NCI-H2227 (cell line): Measurements from ENCODE around the gene AFF3.

Experiments used
- DNase-seq: peaks from one replicate; lab custom pipeline; 2025; ENCODE audit not compliant: unreplicated experiment; lab: John Stamatoyannopoulos, UW

The AFF3 gene

DNA sequence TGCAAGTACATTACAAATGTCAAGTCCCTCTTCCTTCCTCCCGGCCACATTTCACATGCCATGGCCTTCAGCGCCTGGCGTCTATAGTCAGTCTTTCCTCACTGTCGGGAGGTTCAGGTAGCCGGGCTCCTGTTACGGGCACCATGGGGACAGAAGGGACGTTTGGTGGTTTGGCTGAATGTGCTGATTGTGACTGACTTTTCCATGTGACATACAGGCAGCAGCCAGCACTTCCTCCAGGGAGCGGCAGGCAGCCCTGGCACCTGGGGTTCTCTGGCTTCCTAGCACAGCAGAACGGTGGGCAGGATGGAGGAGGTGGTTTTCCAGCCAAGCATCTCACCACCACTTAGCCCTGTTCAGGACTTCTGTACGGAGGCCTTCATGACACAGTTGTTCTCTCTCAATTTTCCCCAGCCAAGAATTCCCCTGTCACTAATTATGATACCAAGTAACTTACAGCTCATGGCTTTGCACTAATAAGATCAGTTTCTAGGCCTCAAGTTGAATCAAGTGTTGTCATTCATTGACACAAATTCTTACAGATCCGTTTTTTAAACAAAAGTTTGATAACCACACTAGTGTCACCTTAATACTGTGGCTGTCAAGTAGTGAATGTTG is 568.6 kb downstream of the AFF3 start:
- DNase-seq, result no peak

DNA sequence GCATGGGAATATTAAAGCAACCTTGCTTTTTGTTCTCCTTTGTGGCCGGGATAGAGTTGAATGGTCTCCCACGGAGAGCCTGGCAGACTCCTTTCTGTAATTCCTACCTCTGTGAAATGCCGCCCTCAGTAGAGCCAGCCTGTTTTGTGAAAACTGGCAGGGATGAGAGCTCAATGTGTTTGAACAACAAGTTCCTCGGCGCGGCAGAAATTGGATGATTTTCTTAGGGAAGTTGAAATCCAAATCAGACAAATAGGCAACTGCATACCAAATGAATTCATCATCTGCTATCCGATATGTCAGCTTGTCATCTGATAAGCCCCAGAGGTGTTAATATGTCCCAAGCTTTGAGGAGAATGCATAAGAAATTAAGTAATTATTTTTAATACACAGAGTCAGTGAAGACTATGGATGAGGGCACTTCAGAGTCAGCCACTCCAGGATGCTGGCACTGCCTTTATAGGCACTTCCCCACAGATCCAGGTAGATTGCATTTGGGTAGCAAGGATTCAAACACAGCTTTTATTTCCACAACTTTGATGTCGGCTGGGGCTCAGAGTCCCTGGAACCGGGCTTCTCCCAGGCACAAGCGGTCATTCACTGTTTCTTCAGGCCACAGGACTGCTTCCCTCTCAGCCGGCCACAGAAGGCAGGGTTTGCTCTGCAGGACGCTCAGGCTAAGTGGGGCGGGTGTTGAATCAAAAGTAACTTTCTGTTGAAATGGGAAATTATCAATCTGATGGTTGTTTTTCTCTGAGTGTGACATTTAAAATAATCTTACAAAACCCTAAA is 569.8 kb downstream of the AFF3 start:
- DNase-seq, result peak; percentile 68

DNA sequence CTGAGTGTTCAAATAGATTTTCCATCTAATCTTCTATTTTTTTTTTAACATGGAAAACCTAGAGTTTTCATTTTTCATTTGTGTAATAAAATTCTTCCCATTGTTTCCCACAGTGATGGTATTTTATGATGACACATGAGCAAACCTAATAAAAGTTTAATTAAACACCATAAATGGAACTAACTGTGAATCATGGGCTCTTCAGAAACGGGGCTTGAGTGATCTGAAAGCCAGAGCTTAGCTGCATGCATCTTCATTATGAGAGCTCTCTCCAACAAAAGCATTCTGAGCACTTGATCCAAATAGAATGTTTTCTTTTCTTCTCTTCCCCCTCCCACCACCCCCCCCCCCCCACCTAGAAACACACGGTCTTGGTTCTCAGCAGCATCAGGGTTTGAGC is 570.4 kb downstream of the AFF3 start:
- DNase-seq, result peak; percentile 68

DNA sequence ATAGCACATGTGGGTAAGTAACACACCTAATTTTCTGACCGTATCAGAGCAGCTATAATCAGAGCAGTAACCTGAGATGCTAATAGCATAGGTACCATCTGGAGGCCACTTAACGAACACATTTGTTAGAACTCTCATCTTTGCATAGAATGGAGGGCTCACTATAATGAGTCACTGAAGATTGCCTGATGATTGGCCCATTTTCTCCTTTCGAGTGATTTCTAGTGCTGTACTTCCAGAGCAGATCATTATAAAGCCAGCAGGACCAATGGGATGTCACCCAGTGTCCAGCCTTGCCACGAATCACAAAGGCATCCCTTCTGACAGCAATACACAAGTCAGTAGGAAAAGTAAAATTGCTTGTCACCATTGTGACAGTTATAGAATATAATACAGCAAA is 570.9 kb downstream of the AFF3 start:
- peak; percentile 92 for DNase-seq

DNA sequence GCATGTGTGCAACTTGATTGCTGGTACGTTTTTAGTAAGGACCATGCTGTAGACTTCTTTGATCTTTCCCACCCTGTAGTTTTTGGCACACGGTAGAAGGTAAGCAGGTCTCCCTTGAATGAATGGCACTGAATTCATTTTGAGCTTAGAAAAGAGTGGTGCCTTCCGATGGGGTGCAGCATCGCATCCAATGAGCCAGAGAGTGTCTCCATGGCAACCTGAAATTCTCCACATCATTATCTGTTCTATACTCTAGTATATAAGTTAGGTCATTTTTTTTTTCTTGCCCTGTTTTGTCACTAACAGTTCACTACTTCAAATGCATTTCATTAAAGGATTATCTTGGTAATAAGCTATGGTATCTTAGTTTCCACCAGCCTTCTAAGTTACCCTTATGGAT is 571.4 kb downstream of the AFF3 start:
- peak; percentile 47 for DNase-seq

DNA sequence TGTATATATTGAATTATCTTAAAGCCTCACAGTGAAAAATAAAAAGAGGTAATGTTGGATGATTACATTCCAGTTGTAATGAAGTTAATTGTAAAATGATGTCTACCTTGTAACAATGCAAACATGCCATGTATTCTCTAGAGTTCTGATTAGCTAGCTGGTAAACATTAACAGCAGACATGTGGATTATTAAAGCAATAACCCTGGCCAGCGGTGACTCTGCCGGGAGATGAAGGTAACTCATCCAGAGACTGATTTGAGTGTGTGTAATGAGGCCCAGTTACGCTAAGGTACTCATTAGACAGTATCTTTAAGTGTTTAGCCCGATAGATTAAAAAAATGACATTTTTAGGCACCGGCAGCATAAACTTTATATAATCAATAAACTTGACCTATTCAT is 573.0 kb downstream of the AFF3 start:
- DNase-seq, result peak; percentile 12

DNA sequence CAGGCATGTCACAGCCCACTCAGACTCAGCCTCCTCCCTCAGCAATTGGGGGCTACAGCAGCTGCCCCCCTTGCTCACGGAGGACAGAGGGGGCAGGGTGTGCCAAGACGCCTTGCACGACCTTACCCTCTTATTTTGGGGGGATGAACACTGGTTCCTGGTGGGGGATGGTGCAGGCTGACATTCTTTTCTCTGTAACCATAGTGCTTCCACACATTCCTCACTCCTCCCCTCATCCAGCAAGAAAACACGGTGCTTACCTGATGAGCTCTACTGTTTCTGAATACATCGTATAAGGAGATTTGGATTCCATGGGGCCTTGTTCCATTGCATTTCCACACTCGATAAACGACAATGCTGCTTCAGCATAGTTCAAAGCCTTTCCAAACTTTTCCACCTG is 577.2 kb downstream of the AFF3 start:
- no peak for DNase-seq

DNA sequence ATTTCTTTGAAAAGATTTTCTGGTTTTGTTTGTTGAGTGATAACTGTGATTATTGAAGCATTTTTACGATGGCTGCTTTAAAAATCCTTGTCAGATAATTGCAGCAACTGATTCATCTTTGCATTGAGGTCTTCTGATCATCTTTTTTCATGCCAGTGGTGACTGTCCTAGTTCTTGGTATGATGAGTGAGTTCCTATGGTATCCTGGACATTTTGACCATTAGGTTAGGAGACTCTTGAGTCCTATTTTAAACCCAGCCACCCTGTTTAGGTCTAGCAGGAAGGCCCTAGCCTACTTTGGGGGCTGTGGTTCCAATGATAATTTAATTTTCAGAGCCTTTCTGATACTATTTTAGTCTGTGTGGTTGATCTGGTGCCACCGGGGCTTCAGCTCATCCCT is 579.9 kb downstream of the AFF3 start:
- no peak for DNase-seq

DNA sequence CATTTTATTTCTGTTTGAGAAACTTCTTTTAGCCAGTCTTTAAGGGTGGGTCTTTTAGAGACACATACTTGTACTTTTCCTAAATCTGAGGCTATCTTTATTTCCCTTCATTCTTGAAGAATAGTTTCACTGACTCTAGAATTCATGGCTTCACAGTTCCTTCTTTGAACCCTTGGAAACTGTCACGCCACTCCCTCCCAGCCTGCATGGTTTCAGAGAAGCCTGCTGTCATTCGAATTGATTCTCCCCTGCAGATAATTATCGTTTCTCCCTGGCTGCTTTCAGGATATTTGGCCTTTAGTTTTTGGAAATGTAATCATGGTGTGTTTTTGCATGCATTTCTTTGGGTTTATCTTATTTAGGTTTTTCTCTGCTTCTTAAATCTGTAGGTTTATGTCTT is 580.6 kb downstream of the AFF3 start:
- DNase-seq, result no peak

DNA sequence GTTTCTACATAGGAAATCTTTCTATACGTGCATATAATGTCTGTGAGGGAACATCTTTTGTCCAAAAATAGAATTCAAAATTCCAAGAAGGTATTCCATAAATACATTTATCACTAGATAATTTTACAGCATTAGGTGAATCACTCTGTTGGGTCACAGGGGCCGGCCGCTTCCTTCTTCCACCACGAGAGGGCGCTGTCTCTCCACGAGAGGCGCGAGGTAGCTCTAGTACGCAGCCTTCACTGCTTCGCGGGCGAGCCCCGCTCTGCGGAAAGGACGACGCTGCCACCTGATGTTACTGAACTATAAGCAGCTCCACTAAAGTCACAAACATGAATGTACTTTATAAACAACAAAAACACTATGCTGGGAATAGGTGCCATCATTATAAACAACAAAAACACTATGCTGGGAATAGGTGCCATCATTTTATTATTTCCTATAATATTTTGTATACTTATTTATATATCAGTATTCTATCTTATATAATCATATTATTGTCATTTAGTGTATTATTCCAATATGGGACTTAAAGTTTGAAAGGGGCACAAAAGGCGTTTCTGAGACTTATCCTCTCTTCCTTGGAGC is 583.2 kb downstream of the AFF3 start:
- DNase-seq, result peak; percentile 92

DNA sequence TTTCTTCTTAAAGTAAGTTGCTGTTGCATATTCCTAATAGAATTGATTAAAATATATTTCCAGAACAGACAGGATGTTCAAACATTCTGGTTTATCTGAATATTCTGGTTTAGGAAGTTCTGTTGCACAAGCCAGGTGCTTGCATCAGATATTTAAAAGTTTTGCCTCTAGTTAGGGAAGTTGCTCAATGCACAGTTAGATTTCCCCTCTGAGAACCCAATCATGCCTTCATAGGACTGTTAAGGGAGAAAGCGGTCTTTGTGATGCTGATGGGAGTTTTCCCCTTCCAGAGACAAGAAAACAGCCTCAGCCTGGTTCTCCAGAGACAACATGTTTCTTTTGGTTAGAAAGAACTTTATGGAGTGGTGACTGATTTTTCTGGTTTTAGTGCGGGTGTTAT is 587.0 kb downstream of the AFF3 start:
- DNase-seq, result no peak

DNA sequence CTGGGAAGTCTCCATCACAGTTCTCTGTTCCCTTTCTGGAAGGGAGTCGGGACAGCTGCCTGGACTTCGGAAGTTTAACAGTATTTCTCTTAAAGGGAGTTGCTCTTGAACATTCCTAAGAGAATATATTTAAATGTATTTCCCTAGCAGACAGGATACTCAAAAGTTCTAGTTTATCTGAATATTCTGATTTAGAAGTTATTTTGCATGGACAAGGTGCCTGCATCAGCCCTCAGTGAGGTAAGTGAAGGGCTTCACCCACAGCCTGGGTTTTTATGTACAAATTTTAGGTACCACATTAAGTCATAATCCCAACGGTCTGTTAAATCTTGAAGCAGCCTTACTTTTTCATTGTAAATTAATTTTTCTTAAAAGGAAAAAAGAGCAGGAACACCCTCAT is 587.5 kb downstream of the AFF3 start:
- no peak for DNase-seq

DNA sequence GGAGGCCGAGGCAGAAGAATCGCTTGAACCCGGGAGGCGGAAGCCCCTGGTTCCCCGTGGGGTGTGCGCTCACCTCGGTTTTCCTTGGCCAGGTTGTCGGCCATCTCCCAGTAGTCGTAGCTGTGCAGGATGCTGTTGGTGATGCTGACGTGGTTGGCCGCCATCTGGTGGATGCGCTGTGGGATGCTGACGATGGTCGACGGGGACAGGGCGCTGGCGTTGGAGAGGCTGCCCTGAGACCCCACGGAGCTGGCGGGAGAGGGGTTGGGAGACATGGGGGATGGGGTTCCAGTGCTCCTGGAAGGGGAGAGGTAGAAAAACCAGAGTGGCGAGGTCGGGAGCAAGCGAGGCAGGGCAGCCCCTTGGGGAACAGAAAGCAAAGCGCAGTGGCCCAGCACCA is 588.2 kb downstream of the AFF3 start:
- no peak for DNase-seq

DNA sequence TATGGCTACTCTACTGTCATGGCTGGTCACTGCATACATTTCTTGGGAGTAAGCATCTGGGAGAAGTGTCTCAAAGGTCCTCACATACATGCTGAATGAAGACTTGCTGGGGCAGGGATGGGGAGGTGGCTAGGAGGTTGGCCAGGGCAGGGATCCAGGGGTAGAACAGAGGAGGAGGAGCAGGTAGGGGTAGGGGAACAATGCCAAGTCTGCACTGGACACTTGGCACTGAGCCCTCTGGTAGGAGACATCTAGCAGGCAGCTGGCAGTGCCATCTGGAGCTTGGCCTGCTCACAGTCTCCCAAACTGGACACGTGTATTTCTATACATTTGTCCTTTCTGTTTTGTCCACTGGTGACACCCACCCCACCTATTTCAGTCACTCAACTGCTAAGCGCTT is 589.9 kb downstream of the AFF3 start:
- DNase-seq, result no peak

DNA sequence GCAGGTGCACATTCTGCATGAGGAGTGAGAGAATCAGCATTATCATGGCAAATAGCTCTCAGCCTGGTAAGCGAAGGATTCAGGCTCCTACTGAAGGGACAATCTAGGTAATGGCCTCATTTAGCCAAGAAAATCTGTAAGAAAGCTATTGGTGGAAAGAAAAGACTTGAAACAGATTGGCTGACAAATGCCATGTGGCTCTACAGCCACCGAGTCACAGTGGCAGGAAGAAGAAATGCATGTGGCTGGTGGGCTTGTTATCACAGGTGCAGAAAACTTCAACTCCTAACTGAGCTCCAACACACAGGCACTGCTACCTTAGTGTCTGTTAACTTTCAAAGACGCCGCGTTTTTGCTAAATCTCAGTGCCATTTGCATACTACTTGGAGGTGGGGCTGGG is 592.0 kb downstream of the AFF3 start:
- DNase-seq, result no peak

DNA sequence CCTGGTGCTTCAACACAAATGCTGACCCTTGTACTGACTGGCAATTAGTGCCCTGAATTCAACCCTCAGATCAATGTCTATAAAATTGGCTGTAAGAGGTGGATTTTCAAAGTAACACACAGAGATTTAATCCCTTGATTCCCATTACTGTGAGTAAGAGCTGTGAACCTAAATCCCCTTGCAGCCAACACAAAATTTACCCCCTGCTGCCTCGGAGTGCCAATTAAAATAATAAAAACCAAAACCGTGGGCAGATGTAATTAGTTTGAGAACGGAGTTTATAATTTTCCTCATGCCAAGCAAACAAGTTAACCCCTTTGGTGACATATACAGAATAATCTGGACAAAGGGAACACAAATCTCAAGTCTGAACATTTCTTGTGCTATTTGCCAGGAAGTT is 596.8 kb downstream of the AFF3 start:
- no peak for DNase-seq

DNA sequence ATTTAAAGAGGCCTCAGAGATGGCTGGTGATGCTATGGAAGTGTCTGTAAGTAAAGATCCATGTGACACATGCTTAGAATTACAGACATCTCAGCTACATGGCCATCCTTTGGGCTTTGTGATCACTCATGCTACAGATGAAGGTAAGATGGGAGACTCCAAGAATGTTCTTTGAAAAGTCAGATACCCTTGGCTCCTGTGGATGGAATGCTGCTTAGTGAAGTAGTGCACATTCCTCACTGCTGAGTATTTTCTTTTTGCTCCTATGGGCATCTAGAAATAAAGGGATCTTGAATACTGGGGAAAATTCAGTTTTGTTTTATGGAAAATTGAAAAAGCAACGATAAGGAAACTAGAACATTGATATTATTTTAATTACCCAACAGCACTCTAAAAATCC is 597.3 kb downstream of the AFF3 start:
- DNase-seq, result no peak

DNA sequence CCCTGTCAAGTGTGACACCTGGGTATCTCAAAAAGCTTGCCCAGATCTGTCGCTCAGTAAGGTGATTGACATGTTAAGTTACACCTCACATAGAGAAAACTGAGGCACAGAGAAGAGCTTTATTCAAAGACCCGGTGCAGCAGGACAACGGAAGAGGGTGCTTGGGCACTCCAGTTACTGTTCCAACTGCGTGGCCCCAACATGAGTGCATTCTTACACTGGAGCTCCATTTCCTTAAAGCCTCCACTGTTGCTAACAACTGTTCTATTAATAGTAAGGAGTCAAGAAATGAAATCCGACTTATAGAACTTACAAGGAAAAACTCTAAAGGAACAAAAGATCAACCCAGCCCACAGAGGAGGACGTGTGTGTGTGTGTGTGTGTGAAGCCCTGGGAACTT is 597.8 kb downstream of the AFF3 start:
- DNase-seq, result no peak

DNA sequence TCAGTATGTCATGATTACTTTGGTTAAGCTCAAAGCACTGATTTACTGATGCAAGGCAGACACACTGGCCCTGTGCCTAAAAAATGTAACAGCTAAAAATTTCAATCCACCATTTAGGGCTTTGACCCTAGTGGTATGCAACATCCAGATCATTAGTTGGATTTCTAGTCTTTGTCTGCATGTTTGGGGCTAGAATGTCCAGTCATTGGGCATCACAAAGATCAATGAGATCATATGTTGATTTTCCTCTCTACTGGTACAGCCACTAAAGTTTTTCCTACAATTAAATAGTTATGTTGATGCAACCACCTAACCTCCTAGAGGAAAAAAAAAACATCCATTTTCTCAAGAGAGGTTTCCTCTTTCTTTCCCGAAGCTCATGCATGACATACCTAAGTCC is 599.1 kb downstream of the AFF3 start:
- DNase-seq, result no peak

DNA sequence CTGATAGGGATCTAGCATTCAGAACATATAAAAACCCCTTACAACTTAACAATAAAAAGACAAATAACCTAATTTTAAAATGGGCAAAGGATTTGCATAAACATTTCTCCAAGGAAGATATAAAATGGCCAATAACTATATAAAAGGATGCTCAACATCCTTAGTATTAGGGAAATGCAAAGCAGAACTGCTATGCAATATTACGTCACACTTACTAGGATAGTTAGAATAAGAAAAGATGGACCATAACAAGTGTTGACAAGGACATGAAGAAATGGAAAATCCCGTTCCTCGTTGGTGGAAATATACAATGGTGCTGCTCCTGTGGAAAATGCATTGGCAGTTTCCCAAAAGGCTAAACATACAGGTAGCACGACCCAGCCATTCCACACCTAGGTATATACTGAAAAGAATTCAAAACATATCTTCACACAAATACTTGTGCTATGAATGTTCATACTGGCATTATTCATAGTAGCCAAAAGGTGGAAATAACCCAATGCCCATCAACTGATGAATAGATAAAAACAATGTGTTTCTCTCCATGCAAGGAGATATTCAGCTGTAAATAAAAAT is 604.4 kb downstream of the AFF3 start:
- DNase-seq, result no peak

DNA sequence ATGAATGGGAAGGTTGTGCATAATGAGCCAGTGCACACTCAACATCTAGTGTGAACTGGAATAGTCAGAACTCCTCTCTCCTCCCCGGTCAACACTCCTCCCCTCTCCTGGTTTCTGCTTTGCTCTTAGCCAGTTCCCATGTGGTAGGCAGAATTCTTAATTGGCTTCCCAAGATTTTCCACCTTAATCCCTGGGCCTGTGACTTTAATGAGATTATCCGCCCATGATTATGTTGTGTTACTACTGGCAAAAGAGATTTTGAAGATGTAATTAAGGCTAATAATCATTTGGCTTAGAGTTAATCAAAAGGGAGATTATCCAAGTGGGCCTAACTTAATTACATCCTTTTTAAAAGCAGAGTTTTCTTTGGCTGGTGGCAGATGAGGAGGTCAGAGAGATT is 618.3 kb downstream of the AFF3 start:
- no peak for DNase-seq

DNA sequence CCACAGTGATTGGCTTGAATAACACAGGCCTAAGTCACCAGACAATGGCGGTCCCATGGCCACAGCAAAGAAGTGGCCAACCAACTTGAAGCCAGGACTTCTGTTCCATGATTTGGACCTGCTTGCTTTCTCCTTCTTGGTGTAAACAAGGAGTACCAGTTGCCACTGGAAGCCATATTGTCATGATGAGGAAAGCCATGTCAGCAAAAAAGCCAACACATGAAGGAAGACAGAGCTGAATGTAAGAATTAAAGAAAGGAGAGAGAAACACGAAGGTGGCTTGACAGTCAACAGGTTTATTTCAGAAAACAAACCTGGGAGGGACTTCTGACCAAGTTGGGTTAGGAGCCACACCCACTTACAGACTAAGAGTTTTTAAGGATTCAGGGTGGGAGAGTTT is 620.2 kb downstream of the AFF3 start:
- no peak for DNase-seq
